Adipocyte (in vitro differentiated cells): Measurements from ENCODE around the gene PREPL.
A peak's percentile ranks its signal among the peaks of the same experiment; 100 is the strongest.

ENCODE experiments used
- DNase-seq: peaks from one replicate; pipeline ENCODE4 v3.0.0-alpha.2; 2015; ENCODE audit warnings: low read depth
- H3K27me3 ChIP-seq: replicated peaks from 2 replicates; pipeline ENCODE4 v1.7.0; 2013; ENCODE audit warnings: mild to moderate bottlenecking, low read length, moderate library complexity; ENCODE audit not compliant: control insufficient read depth, insufficient read depth
- H3K36me3 ChIP-seq: 2 replicates; pipeline ENCODE4 v1.7.0; 2013; ENCODE audit warnings: low read length, mild to moderate bottlenecking, moderate library complexity; ENCODE audit not compliant: control insufficient read depth, insufficient read depth, severe bottlenecking
- H3K4me1 ChIP-seq: 2 replicates; pipeline ENCODE4 v1.7.0; 2013; ENCODE audit warnings: mild to moderate bottlenecking, low read length, moderate library complexity; ENCODE audit not compliant: control insufficient read depth, insufficient read depth
- H3K4me3 ChIP-seq: 2 replicates; pipeline ENCODE4 v1.7.0; 2013; ENCODE audit warnings: mild to moderate bottlenecking, low read length, moderate library complexity
- H3K9ac ChIP-seq: 2 replicates; pipeline ENCODE4 v1.7.0; 2013; ENCODE audit warnings: mild to moderate bottlenecking, low read length, moderate library complexity
- H3K9me3 ChIP-seq: 2 replicates; pipeline ENCODE4 v1.7.0; 2013; ENCODE audit warnings: mild to moderate bottlenecking, low read length, moderate library complexity; ENCODE audit not compliant: control insufficient read depth

Gene PREPL

DNA sequence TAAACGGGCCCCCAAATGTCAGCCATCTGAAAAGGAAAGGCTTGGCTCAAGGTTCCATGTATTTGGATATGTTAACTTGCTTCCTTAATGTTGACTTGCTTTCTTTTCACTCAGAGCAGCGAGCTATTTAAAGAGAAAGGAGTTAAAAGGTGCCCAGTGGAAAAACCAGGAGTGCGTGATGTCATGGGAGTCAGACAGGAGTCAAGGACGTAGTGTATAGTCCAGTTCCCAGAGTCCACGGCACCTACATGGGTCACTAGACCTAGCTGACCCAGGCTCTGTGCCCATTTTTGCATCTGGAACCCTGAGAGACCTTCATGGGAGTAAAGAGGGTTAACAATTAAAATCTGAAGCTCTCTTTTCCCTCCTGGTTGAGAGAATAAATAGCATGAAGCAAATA lies 66.2 kb downstream of the PREPL start:
- Histone ChIP-seq H3K4me1 (peaks cover 22% of the 10 kb centered on the region), H3K27me3 (peaks cover 12% of the 10 kb centered on the region), H3K9me3 (no peaks in the 10 kb centered on the region), H3K9ac (no peak overlapping the region), H3K36me3 (no peaks in the 10 kb centered on the region), H3K4me3 (no peak overlapping the region)
- DNase-seq, result no peak

DNA sequence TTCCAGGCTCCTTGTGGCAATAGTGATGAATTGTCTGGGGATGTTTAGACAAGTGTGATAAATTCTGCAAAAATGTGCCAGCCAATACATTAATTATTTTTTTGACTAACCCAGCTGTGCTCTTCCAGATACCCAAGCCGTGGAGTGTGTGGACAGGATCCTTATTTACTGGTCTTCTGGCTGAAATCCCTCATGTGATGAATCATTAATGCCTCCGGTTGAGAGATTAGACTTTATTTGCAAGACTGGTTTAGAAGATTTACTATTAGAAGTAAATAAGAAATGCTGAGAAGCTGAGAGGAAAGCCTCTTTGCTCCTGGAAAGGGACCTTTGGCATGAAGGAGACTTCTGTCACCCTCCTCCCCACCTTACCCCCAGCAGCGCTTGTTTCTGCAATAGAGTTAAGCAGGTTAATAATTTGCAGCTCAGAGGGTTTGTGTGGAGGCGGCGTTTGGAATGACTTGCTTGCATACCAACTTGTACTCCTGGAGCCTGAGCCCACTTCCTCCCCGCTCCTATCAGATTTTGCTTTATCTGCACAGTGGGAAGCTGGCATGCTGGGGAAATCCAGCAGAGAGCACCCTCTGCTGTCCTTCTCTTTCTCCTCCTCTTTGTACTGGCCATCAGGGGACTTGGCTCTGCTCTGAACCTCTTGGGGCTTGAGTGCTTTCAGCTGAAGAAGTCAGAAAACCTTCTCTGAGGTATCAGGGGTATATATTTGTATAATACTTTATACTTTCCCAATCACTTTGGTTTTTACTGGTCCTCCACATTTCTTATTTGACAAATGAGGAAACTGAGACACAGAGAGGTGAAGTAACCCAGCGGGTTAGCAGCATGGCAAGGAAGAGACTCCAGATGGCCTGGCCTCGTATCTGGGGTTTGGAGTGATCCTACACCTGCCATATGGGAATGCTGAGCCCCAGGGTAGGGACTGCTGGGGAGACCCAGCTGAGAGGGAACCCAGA lies 69.7 kb downstream of the PREPL start:
- Histone ChIP-seq H3K9me3 (no peaks in the 10 kb centered on the region), H3K9ac (peak overlapping the region; percentile 4), H3K4me1 (peaks cover 31% of the 10 kb centered on the region), H3K36me3 (no peaks in the 10 kb centered on the region), H3K27me3 (peaks cover 7% of the 10 kb centered on the region), H3K4me3 (peak overlapping the region; percentile 21)
- peak; percentile 78 for DNase-seq

DNA sequence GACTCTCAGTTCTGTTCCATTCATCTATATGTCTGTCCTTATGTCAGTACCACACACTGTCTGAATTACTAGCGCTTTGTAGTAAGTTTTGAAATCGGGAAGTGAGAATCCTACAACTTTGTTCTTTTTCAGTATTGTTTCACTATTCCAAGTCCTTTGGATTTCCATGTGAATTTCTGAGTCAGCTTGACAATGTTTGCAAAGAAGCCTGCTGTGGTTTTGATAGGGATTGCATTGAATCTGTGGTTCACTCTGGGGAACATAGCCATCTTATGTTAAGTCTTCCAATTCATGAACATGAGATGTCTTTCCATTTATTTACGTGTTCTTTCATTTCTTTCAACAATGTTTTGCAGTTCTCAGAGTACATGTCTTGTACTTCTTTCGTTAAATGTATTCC lies 71.0 kb downstream of the PREPL start:
- no peaks in the 10 kb centered on the region for H3K9me3 ChIP-seq
- H3K9ac ChIP-seq, result no peak overlapping the region
- peak; percentile 46 for DNase-seq
- no peak overlapping the region for H3K4me3 ChIP-seq
- peaks cover 31% of the 10 kb centered on the region for H3K4me1 ChIP-seq
- no peaks in the 10 kb centered on the region for H3K36me3 ChIP-seq
- peaks cover 7% of the 10 kb centered on the region for H3K27me3 ChIP-seq

DNA sequence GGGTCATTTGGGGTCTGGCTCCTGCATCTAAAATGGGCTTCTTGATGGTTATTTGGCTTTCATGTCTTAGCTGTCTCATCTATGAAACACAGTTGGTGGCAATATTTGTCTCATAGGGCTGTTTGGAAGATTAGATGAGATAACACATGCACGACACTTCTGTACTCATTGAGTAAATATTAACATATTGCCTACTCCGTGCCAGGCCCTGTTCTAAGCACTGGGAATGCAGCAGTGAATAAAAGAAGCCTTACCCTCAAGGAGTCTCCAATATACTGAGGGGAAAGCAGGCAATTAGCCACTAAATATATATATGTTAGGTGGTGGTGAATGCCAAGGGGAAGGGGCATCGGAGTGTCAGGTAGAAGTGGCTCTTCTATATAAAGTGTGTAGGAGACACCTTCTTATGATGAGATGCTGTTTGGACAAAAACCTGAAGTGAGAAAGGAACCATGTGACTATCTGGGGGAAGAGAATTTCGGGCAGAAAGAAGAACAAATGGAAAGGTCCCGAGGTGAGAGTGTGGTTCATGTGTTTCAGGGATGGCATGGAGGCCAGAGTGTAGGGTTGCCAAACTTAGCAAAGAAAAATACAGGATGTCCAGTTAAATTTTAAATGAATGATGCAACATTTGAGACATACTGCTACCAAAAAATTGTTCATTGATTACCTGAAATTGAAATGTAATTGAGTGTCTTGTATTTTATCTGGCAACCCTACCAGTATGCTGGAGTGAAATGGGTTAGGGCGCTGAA lies 74.2 kb downstream of the PREPL start:
- H3K36me3 ChIP-seq, result no peaks in the 10 kb centered on the region
- H3K9me3 ChIP-seq, result no peaks in the 10 kb centered on the region
- DNase-seq, result no peak
- no peak overlapping the region for H3K4me3 ChIP-seq
- H3K9ac ChIP-seq, result no peak overlapping the region
- H3K27me3 ChIP-seq, result no peaks in the 10 kb centered on the region
- peaks cover 27% of the 10 kb centered on the region for H3K4me1 ChIP-seq

DNA sequence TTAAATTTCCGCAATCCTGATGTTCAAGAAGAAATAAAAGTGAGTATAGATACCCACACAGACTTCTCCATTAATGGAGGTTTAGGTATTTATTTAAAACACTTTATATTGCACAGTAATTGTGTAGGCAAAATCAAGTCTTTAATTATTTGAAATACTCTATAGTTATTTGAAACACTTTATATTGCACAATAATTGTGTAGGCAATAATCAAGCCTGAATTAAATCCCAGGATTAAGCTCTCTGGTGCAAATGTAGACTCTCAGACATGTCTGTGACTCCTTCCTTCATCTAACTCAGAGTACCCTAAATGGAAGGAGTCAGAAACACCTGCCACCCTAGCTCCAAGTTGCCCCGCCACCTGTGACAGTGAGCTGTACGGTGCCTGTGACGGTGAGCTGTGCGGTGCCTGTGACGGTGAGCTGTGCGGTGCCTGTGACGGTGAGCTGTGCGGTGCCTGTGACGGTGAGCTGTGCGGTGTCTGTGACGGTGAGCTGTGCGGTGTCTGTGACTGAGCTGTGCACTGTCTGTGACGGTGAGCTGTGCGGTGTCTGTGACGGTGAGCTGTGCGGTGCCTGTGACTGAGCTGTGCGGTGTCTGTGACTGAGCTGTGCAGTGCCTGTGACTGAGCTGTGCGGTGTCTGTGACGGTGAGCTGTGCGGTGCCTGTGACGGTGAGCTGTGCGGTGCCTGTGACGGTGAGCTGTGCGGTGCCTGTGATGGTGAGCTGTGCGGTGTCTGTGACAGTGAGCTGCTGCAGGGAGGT lies 75.0 kb downstream of the PREPL start:
- no peak for DNase-seq
- Histone ChIP-seq H3K4me1 (peaks cover 20% of the 10 kb centered on the region), H3K4me3 (no peak overlapping the region), H3K27me3 (no peaks in the 10 kb centered on the region), H3K9me3 (no peaks in the 10 kb centered on the region), H3K36me3 (no peaks in the 10 kb centered on the region), H3K9ac (no peak overlapping the region)

DNA sequence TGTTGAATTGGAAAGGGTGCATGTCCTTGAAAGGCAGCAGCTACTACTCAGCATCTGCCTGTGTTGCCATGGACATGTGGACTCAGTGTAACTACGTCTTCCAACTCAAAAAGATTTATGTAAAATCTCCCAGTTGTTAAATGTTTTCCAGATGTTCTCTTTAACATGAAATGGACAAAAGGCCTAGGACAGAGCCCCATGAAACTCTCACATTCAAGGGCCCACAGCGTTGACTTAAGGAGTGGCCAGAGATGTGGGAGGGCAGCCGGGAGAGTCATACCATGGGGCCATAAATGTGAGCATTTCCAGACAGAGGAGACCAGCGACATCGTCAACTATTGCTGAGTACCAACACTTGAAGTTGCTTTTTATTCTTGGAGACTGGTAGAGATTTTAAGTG lies 76.1 kb downstream of the PREPL start:
- H3K9me3 ChIP-seq, result no peaks in the 10 kb centered on the region
- no peak overlapping the region for H3K4me3 ChIP-seq
- peaks cover 10% of the 10 kb centered on the region for H3K4me1 ChIP-seq
- H3K27me3 ChIP-seq, result no peaks in the 10 kb centered on the region
- H3K9ac ChIP-seq, result no peak overlapping the region
- H3K36me3 ChIP-seq, result no peaks in the 10 kb centered on the region
- DNase-seq, result no peak

DNA sequence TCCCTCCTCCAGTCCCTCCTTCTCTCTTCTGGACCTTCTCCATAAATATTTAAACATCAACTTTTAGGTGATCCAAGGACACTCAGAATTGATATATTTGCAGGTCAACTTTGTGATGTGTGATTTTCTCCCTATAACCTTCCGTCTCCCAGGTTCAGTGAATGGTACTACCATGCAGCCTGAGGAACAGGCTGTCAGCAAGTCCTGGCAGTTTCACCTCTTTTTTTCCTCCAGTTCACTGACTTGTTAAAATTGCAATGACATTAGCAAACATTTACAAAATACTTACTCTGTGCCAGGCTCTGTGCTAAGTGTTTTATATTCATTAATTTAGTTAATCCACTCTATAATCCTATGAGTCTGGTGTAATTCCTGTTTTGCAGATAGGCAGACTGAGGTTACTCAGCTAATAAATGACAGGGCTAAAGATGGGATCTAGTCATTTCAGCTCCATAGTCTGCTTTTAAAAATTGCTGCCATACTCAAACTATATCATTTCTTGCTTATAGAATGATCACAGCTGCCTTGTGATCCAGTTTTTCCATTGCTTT lies 78.1 kb downstream of the PREPL start:
- Histone ChIP-seq H3K9ac (no peak overlapping the region), H3K4me1 (peaks cover 6% of the 10 kb centered on the region), H3K4me3 (no peak overlapping the region), H3K9me3 (no peaks in the 10 kb centered on the region), H3K27me3 (no peaks in the 10 kb centered on the region), H3K36me3 (no peaks in the 10 kb centered on the region)
- DNase-seq, result no peak

DNA sequence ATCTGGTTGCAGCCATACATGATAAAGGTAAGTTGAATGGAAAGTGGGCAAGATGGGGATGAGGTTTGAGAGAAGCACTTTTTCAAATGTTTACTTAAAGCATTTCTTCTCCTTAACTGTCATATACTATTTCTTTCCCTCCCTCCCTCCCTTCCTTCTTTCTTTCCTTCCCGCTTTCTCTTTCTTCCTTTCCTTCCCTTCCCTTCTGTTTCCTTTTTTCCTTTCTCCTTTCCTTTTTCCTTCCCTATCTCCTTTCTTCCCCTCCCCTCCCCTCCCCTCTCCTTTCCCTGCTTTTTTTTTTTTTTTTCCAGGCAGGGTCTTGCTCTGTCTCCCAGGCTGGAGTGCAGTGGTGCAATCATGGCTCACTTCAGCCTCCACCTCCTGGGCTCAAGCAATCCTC lies 80.4 kb downstream of the PREPL start:
- Histone ChIP-seq H3K4me1 (peaks cover 9% of the 10 kb centered on the region), H3K36me3 (no peaks in the 10 kb centered on the region), H3K27me3 (no peaks in the 10 kb centered on the region), H3K9me3 (no peaks in the 10 kb centered on the region), H3K9ac (no peak overlapping the region), H3K4me3 (no peak overlapping the region)
- DNase-seq, result no peak

DNA sequence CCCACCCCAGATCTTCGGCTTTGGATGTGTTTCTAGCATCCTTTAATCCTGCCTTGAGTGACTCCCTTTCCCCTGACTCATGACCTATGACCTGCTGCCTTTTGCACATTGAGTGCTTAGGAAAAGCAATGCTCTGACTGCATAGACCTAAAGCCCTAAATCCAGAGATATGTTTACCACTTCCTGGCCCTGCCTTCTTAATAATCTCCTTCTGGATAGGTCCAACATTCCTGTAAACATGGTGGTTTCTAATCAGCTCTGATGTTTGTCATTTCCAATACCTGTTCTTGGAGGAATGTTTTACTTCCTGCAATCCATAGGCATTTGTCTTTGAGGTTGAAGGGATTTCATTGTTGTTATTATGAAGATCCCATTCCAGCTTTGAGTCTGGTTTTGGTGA lies 83.8 kb downstream of the PREPL start:
- DNase-seq, result no peak
- peaks cover 12% of the 10 kb centered on the region for H3K4me1 ChIP-seq
- no peak overlapping the region for H3K9ac ChIP-seq
- no peaks in the 10 kb centered on the region for H3K36me3 ChIP-seq
- H3K4me3 ChIP-seq, result no peak overlapping the region
- H3K27me3 ChIP-seq, result no peaks in the 10 kb centered on the region
- H3K9me3 ChIP-seq, result no peaks in the 10 kb centered on the region

DNA sequence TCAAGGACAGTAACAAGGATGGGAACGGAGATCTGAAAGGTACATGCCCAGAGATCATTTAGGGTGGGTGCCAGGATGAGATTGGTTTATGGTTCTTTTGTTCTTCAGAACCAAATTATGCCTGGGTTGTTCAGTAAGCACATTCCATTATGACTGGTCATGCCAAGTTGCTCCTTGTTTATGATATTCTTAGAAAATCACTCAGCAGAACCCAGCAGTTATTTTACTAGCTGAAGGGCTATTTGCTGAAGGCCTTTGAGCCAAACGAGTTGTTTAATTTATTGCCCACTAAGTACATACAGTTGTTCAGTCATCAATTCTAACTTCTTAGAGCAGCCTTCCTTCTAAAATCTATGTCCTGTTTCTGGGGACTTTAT lies 85.4 kb downstream of the PREPL start:
- Histone ChIP-seq H3K4me1 (peaks cover 12% of the 10 kb centered on the region), H3K9me3 (no peaks in the 10 kb centered on the region), H3K4me3 (no peak overlapping the region), H3K27me3 (no peaks in the 10 kb centered on the region), H3K9ac (no peak overlapping the region), H3K36me3 (no peaks in the 10 kb centered on the region)
- peak; percentile 52 for DNase-seq

DNA sequence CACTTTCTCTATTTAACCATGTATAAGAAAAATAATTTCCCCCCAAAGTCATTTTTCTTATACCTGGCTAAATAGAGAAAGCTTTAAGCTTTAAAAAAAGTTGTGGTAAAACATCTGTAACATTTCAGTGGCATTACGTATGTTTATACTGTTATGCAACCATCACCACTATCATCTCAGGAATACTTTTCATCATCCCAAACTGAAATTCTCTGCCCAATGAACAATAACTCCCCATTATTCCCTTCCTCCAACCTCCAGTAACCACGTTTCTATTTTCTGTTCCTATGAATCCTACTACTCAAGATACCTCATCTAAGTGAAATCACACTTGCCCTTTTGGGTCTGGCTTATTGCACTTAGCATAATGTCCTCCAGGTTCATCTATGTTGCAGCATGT lies 87.7 kb downstream of the PREPL start:
- Histone ChIP-seq H3K4me3 (no peak overlapping the region), H3K9ac (no peak overlapping the region), H3K27me3 (no peaks in the 10 kb centered on the region), H3K36me3 (no peaks in the 10 kb centered on the region), H3K9me3 (no peaks in the 10 kb centered on the region), H3K4me1 (peaks cover 18% of the 10 kb centered on the region)
- peak; percentile 38 for DNase-seq
